Spleen (tissue), 11 donors: ENCODE measurements around the gene TRABD2A. TPM values are rescaled to one million over a fixed set of nuclear protein-coding genes. Genes with fewer than 3 reads are reported as not detected.
"Not testable (repeated sequence)": the region's sequence is repeated elsewhere in the genome, so short reads cannot be mapped to it uniquely, and the experiment has no call there.

ENCODE experiments used
- DNase-seq: peaks from one replicate; pipeline ENCODE4 v3.0.0-alpha.2; 2020
- H3K27ac ChIP-seq, 8 donors: fragments of 200-600 bp; sonication (generic) in 7 of 8; 1 replicate in 4 of 8; 2 replicates in 4 of 8; pipeline versions ENCODE4 v1.5.0 to v1.8.0; 2016 to 2021; ENCODE audit warnings: inconsistent platforms in 4 of 8, mild to moderate bottlenecking in 4 of 8, moderate library complexity in 1 of 8
- H3K27me3 ChIP-seq, 7 donors: fragments of 200-600 bp; sonication (generic) in 6 of 7; replicated peaks in 1 of 7; 1 replicate in 4 of 7; 2 replicates in 3 of 7; pipeline versions ENCODE4 v1.5.0 to v1.8.0; 2016 to 2021; ENCODE audit warnings: inconsistent platforms in 3 of 7, mild to moderate bottlenecking in 1 of 7
- H3K36me3 ChIP-seq, 6 donors: fragments of 200-600 bp; sonication (generic) in 5 of 6; 1 replicate in 4 of 6; 2 replicates in 2 of 6; pipeline versions ENCODE4 v1.5.0 to v1.8.0; 2016 to 2021; ENCODE audit warnings: inconsistent platforms in 2 of 6
- H3K4me1 ChIP-seq, 6 donors: fragments of 200-600 bp; sonication (generic) in 5 of 6; 1 replicate in 3 of 6; 2 replicates in 3 of 6; pipeline versions ENCODE4 v1.5.0 to v1.8.0; 2016 to 2021; ENCODE audit warnings: inconsistent platforms in 3 of 6
- H3K4me3 ChIP-seq, 8 donors: fragments of 200-600 bp; sonication (generic) in 7 of 8; 1 replicate in 4 of 8; 2 replicates in 4 of 8; pipeline versions ENCODE4 v1.5.0 to v1.8.0; 2016 to 2021; ENCODE audit warnings: inconsistent platforms in 4 of 8, mild to moderate bottlenecking in 4 of 8, moderate library complexity in 2 of 8
- H3K9me3 ChIP-seq, 8 donors: fragments of 200-600 bp; sonication (generic) in 7 of 8; 1 replicate in 4 of 8; 2 replicates in 4 of 8; pipeline versions ENCODE4 v1.5.0 to v1.8.0; 2016 to 2021; ENCODE audit warnings: inconsistent platforms in 4 of 8
- CTCF ChIP-seq, 11 experiments: fragments of 200-600 bp in 7 of 11; fragments of 450-650 bp in 4 of 11; sonication (generic) in 4 of 11; IDR thresholded peaks in 8 of 11; conservative IDR thresholded peaks in 3 of 11; 1 replicate in 7 of 11; 2 replicates in 4 of 11; pipeline versions ENCODE4 v1.4.0 to v1.8.0; 2016 to 2021; ENCODE audit warnings: antibody characterized with exemption in 11 of 11, inconsistent platforms in 4 of 11, mild to moderate bottlenecking in 1 of 11
- POLR2A ChIP-seq, 3 donors: fragments of 450-650 bp; IDR thresholded peaks; one replicate each; pipeline ENCODE4 v1.5.1; 2017; ENCODE audit warnings: antibody characterized with exemption in 3 of 3, mild to moderate bottlenecking in 1 of 3
- POLR2AphosphoS5 ChIP-seq, 3 donors: sonication (generic); formaldehyde crosslinking; IDR thresholded peaks; one replicate each; pipeline ENCODE4 v1.5.1; 2017; ENCODE audit warnings: antibody characterized with exemption in 3 of 3
- WGBS, 5 donors: extraction: QIAGEN DNeasy Blood & Tissue Kit in 3 of 5; methylation state at CpG; one replicate each; pipeline versions ENCODE4 v1.1.5 to v1.1.7; 2013 to 2018; 5-methylcytosine and 5-hydroxymethylcytosine counted together
- intact Hi-C: fragments of 100-400 bp; cut with DNase I; formaldehyde crosslinking; loops from one replicate; pipeline ENCODE4 v1.15.0; 2023; ENCODE audit warnings: low total_unique reads
- polyA plus RNA-seq, 3 donors: library from polyadenylated mRNA; stranded (reverse); fragments of 200-250 nt; gene quantifications; one replicate each; pipeline ENCODE4 v1.2.1, GENCODE V29; 2013
- total RNA-seq, 7 donors: library from RNA; depleted of rRNA in 3 of 7; stranded (reverse); fragments of >200 nt in 3 of 7; fragmentation: NEBNext Ultra II Directional in 4 of 7; extraction: Animal tissue kit (Norgen Biotek cat#: 25700) in 4 of 7; gene quantifications; one replicate each; pipeline versions ENCODE4 v1.1.0 to v1.2.1, GENCODE V29; 2016 to 2021
- donor health status: healthy with polysubstance abuse.
- donor health status: DM: no; HTN: no; CAD: no; lungs with moderate emphysema.
- donor health status: DM: no; HTN: no; CAD: no.
- donor health status: Bipolar disorder and iron deficiency.
- donor health status: healthy.
- donor health status: DM: no; HTN: no; CAD: no.
- donor health status: DM: yes; HTN: yes; CAD: no.

Gene TRABD2A
- total and polyA plus RNA-seq, 10 donors: 4.5 to 12.5 (median 8.3) TPM

- WGBS, 5 donors: 4 to 13% (median 5%) methylated on average over 32 to 45 of the region's 45 CpGs
These were observed 1.1 kb downstream of the TRABD2A start for GRCh38 chr2:84879584-84880394.

GRCh38 chr2:84878896-84879583 lies 1.8 kb downstream of the TRABD2A start:
- H3K9me3 ChIP-seq: no peaks in the 10 kb centered on the region
- H3K4me1 ChIP-seq: peaks cover 8 to 52% (median 35%) of the 10 kb centered on the region in 6 donors
- intact Hi-C loops: no loop called here
- H3K4me3 ChIP-seq: peak overlapping the region in 7 of 8 donors; percentile 7 to 78 (median 54)
- H3K36me3 ChIP-seq: no peaks in the 10 kb centered on the region
- DNase-seq: no peak
- H3K27me3 ChIP-seq: peaks cover 4 to 39% (median 25%) of the 10 kb centered on the region in 7 donors
- peak overlapping the region in 3 of 8 donors; percentile 20 to 81 (median 77) for H3K27ac ChIP-seq
- 71 to 80% (median 74%) methylated on average over 7 of the region's 7 CpGs for WGBS, 5 donors
- TF ChIP-seq POLR2AphosphoS5 (IDR thresholded peaks at IDR 0.05) (no peak), CTCF (IDR thresholded peaks at IDR 0.05 in 8 of 11, conservative IDR thresholded peaks at IDR 0.05 in 3 of 11) (no peak), POLR2A (IDR thresholded peaks at IDR 0.05) (no peak)

More at GRCh38 chr2:84879584-84880394, 1.1 kb downstream of the TRABD2A start:
- no peaks in the 10 kb centered on the region for H3K9me3 ChIP-seq
- peaks cover 8 to 52% (median 35%) of the 10 kb centered on the region in 6 donors for H3K4me1 ChIP-seq
- H3K36me3 ChIP-seq: no peaks in the 10 kb centered on the region
- H3K27me3 ChIP-seq: peaks cover 4 to 39% (median 25%) of the 10 kb centered on the region in 7 donors
- DNase-seq: peak; percentile 87
- H3K4me3 ChIP-seq: peak overlapping the region; percentile 48 to 78 (median 55)
- intact Hi-C loops: no loop called here
- H3K27ac ChIP-seq: peak overlapping the region; percentile 20 to 81 (median 67)
- TF ChIP-seq POLR2AphosphoS5 (IDR thresholded peaks at IDR 0.05): peak in 2 of 3 donors; percentile 34 to 55
- TF ChIP-seq CTCF (IDR thresholded peaks at IDR 0.05 in 8 of 11, conservative IDR thresholded peaks at IDR 0.05 in 3 of 11): no peak

GRCh38 chr2:84878459-84878858 lies 2.4 kb downstream of the TRABD2A start:
- H3K27me3 ChIP-seq: peaks cover 4 to 39% (median 25%) of the 10 kb centered on the region in 7 donors
- no peak for DNase-seq
- intact Hi-C loops: no loop called here
- no peaks in the 10 kb centered on the region for H3K36me3 ChIP-seq
- TF ChIP-seq CTCF (IDR thresholded peaks at IDR 0.05 in 8 of 11, conservative IDR thresholded peaks at IDR 0.05 in 3 of 11): no peak
- TF ChIP-seq POLR2AphosphoS5 (IDR thresholded peaks at IDR 0.05): no peak
- no peak for TF ChIP-seq POLR2A (IDR thresholded peaks at IDR 0.05)
- no peaks in the 10 kb centered on the region for H3K9me3 ChIP-seq
- peaks cover 8 to 52% (median 35%) of the 10 kb centered on the region in 6 donors for H3K4me1 ChIP-seq
- WGBS, 5 donors: 38 to 75% (median 59%) methylated on average over 1 of the region's 1 CpG
- H3K4me3 ChIP-seq: no peak overlapping the region
- peak overlapping the region in 2 of 8 donors; percentile 22 to 77 for H3K27ac ChIP-seq

GRCh38 chr2:84876369-84876768 lies 4.5 kb downstream of the TRABD2A start:
- no peak for DNase-seq
- no peaks in the 10 kb centered on the region for H3K36me3 ChIP-seq
- no peak overlapping the region for H3K27ac ChIP-seq
- H3K4me3 ChIP-seq: no peak overlapping the region
- WGBS, 5 donors: 70 to 99% (median 92%) methylated on average over 3 of the region's 3 CpGs
- no peaks in the 10 kb centered on the region for H3K9me3 ChIP-seq
- peaks cover 8 to 35% (median 23%) of the 10 kb centered on the region in 6 donors for H3K4me1 ChIP-seq
- TF ChIP-seq POLR2AphosphoS5 (IDR thresholded peaks at IDR 0.05) (no peak), POLR2A (IDR thresholded peaks at IDR 0.05) (no peak), CTCF (IDR thresholded peaks at IDR 0.05 in 8 of 11, conservative IDR thresholded peaks at IDR 0.05 in 3 of 11) (no peak)
- intact Hi-C loops: no loop called here
- peaks cover 4 to 33% (median 20%) of the 10 kb centered on the region in 7 donors for H3K27me3 ChIP-seq

GRCh38 chr2:84875619-84876018 lies 5.3 kb downstream of the TRABD2A start:
- H3K4me3 ChIP-seq, DNase-seq, H3K9me3 ChIP-seq, intact Hi-C loops, H3K36me3 ChIP-seq: not testable (repeated sequence)
- 74 to 96% (median 92%) methylated on average over 1 of the region's 1 CpG for WGBS, 5 donors
- H3K27me3 ChIP-seq: peaks cover 2 to 25% (median 12%) of the 10 kb centered on the region in 7 donors
- peaks cover 5 to 27% (median 16%) of the 10 kb centered on the region in 6 donors for H3K4me1 ChIP-seq
- H3K27ac ChIP-seq: peak overlapping the region in 2 of 8 donors; percentile 21 to 42
